H9 (cell line): ENCODE measurements around the gene PCSK6. TPM values are rescaled to one million over a fixed set of nuclear protein-coding genes. Genes with fewer than 3 reads are reported as not detected.

Experiments
- DNase-seq: peaks from one replicate; pipeline ENCODE4 v3.0.0-alpha.2; 2017
- H2AFZ ChIP-seq: one replicate; pipeline ENCODE4 v1.6.1; 2013; ENCODE audit warnings: mild to moderate bottlenecking, low read length, control low read depth, moderate library complexity
- H2AK5ac ChIP-seq: 2 replicates; pipeline ENCODE4 v1.6.1; 2013; ENCODE audit warnings: low read length, control low read depth, mixed read lengths; ENCODE audit not compliant: insufficient read length
- H2BK120ac ChIP-seq: one replicate; pipeline ENCODE4 v1.6.1; 2013; ENCODE audit warnings: low read depth, mild to moderate bottlenecking, low read length, control low read depth, inconsistent platforms; ENCODE audit not compliant: poor library complexity, severe bottlenecking
- H2BK12ac ChIP-seq: 2 replicates; pipeline ENCODE4 v1.6.1; 2013; ENCODE audit warnings: low read length, control low read depth, mixed read lengths, low read depth; ENCODE audit not compliant: insufficient read length
- H2BK15ac ChIP-seq: 2 replicates; pipeline ENCODE4 v1.6.1; 2013; ENCODE audit warnings: low read depth, low read length, control low read depth
- H2BK20ac ChIP-seq: one replicate; pipeline ENCODE4 v1.6.1; 2013; ENCODE audit warnings: low read depth, mild to moderate bottlenecking, low read length, control low read depth, inconsistent platforms; ENCODE audit not compliant: poor library complexity, severe bottlenecking
- H2BK5ac ChIP-seq: 2 replicates; pipeline ENCODE4 v1.6.1; 2013; ENCODE audit warnings: low read length, control low read depth, mixed read lengths; ENCODE audit not compliant: insufficient read length
- H3K14ac ChIP-seq: 2 replicates; pipeline ENCODE4 v1.6.1; 2013; ENCODE audit warnings: low read length, control low read depth; ENCODE audit not compliant: insufficient read depth
- H3K18ac ChIP-seq: 2 replicates; pipeline ENCODE4 v1.6.1; 2013; ENCODE audit warnings: low read depth, mild to moderate bottlenecking, mixed read lengths, low read length, control low read depth; ENCODE audit not compliant: insufficient read length
- H3K23ac ChIP-seq: 2 replicates; pipeline ENCODE4 v1.6.1; 2013; ENCODE audit warnings: low read length, control low read depth, mixed read lengths, low read depth; ENCODE audit not compliant: insufficient read length
- H3K23me2 ChIP-seq: 2 replicates; pipeline ENCODE4 v1.6.1; 2013; ENCODE audit warnings: low read depth, mild to moderate bottlenecking, mixed read lengths, low read length, control low read depth; ENCODE audit not compliant: insufficient read length, poor library complexity, severe bottlenecking
- H3K27ac ChIP-seq: 2 replicates; pipeline ENCODE4 v1.5.1; 2013; ENCODE audit warnings: low read length, control low read depth, mixed read lengths, low read depth; ENCODE audit not compliant: insufficient read length
- H3K27me3 ChIP-seq: 2 replicates; pipeline ENCODE4 v1.6.1; 2013; ENCODE audit warnings: low read length, control low read depth, inconsistent platforms; ENCODE audit not compliant: insufficient read depth
- H3K4ac ChIP-seq: 2 replicates; pipeline ENCODE4 v1.6.1; 2013; ENCODE audit warnings: low read depth, mild to moderate bottlenecking, control low read depth, inconsistent platforms, low read length, moderate library complexity
- H3K4me1 ChIP-seq: 2 replicates; pipeline ENCODE4 v1.6.1; 2013; ENCODE audit warnings: low read length, control low read depth, inconsistent platforms; ENCODE audit not compliant: insufficient read depth
- H3K4me2 ChIP-seq: 2 replicates; pipeline ENCODE4 v1.6.1; 2013; ENCODE audit warnings: low read length, control low read depth, mixed read lengths; ENCODE audit not compliant: insufficient read length, insufficient read depth
- H3K56ac ChIP-seq: 2 replicates; pipeline ENCODE4 v1.6.1; 2013; ENCODE audit warnings: low read depth, mild to moderate bottlenecking, mixed read lengths, low read length, control low read depth; ENCODE audit not compliant: insufficient read length
- H3K79me1 ChIP-seq: 2 replicates; pipeline ENCODE4 v1.6.1; 2013; ENCODE audit warnings: low read depth, mild to moderate bottlenecking, moderate library complexity, low read length, control low read depth, inconsistent platforms; ENCODE audit not compliant: insufficient read depth, poor library complexity, severe bottlenecking
- H3K79me2 ChIP-seq: 2 replicates; pipeline ENCODE4 v1.6.1; 2013; ENCODE audit warnings: low read length, control low read depth, inconsistent platforms; ENCODE audit not compliant: insufficient read depth
- H3K9ac ChIP-seq: 2 replicates; pipeline ENCODE4 v1.6.1; 2013; ENCODE audit warnings: low read length, control low read depth, mixed read lengths; ENCODE audit not compliant: insufficient read length; ENCODE audit errors: extremely low read depth
- H3K9me3 ChIP-seq: one replicate; pipeline ENCODE4 v1.6.1; 2013; ENCODE audit warnings: low read depth, low read length, inconsistent platforms; ENCODE audit not compliant: control insufficient read depth
- H3T11ph ChIP-seq: one replicate; pipeline ENCODE4 v1.6.1; 2013; ENCODE audit warnings: mild to moderate bottlenecking, low read length, control low read depth, inconsistent platforms
- H4K20me1 ChIP-seq: one replicate; pipeline ENCODE4 v1.6.1; 2013; ENCODE audit not compliant: control insufficient read depth, insufficient read length, insufficient read depth
- H4K5ac ChIP-seq: 2 replicates; pipeline ENCODE4 v1.6.1; 2013; ENCODE audit warnings: low read depth, mild to moderate bottlenecking, mixed read lengths, low read length, control low read depth; ENCODE audit not compliant: insufficient read length
- H4K8ac ChIP-seq: replicated peaks from 2 replicates; pipeline ENCODE4 v1.6.1; 2013; ENCODE audit warnings: low read length, control low read depth, mixed read lengths, low read depth; ENCODE audit not compliant: insufficient read length
- H4K91ac ChIP-seq: 2 replicates; pipeline ENCODE4 v1.6.1; 2013; ENCODE audit warnings: low read depth, mild to moderate bottlenecking, moderate library complexity, mixed read lengths, low read length, control low read depth; ENCODE audit not compliant: insufficient read length
- H3K27ac Mint-ChIP-seq, 3 experiments: 2 replicates in 2 of 3; 3 replicates in 1 of 3; pipeline ENCODE4 v1.8.0; 2020 to 2021; ENCODE audit warnings: mixed read lengths in 3 of 3, mild to moderate bottlenecking in 1 of 3, moderate library complexity in 1 of 3
- H3K27me3 Mint-ChIP-seq: 2 replicates; pipeline ENCODE4 v1.8.0; 2021; ENCODE audit warnings: low read depth, mild to moderate bottlenecking, moderate library complexity, mixed read lengths
- H3K36me3 Mint-ChIP-seq, 3 experiments: 2 replicates in 2 of 3; 3 replicates in 1 of 3; pipeline ENCODE4 v1.8.0; 2020 to 2021; ENCODE audit warnings: low read depth in 3 of 3, mixed read lengths in 3 of 3; ENCODE audit not compliant: insufficient read depth in 1 of 3
- H3K4me1 Mint-ChIP-seq, 2 experiments: 2 replicates each; pipeline ENCODE4 v1.8.0; 2020; ENCODE audit warnings: mixed read lengths in 2 of 2
- H3K4me3 Mint-ChIP-seq, 2 experiments: 2 replicates in 1 of 2; 3 replicates in 1 of 2; pipeline ENCODE4 v1.8.0; 2020 to 2021; ENCODE audit warnings: mild to moderate bottlenecking in 2 of 2, mixed read lengths in 2 of 2, moderate library complexity in 1 of 2
- H3K9me3 Mint-ChIP-seq, 2 experiments: 2 replicates in 1 of 2; 3 replicates in 1 of 2; pipeline ENCODE4 v1.8.0; 2020; ENCODE audit warnings: mild to moderate bottlenecking in 2 of 2, mixed read lengths in 2 of 2, moderate library complexity in 1 of 2
- WGBS: extraction: QIAGEN DNeasy Blood & Tissue Kit; methylation state at CpG from one replicate; pipeline ENCODE4 v1.1.7; 2013; ENCODE audit warnings: missing lambda C conversion rate, low lambda C conversion rate, mixed read lengths; ENCODE audit not compliant: insufficient read length; ENCODE audit errors: extremely low coverage; 5-methylcytosine and 5-hydroxymethylcytosine counted together
- total RNA-seq: library from RNA; stranded (reverse); gene quantifications from 2 replicates; pipeline ENCODE4 v1.2.1, GENCODE V29; 2021
- TF ChIP-seq, protein P1 (sequence below): fragments of 200-600 bp; sonication (generic); conservative IDR thresholded peaks from 3 replicates; pipeline ENCODE4 v1.8.0; 2021; ENCODE audit warnings: antibody characterized with exemption, mild to moderate bottlenecking

Gene PCSK6
- total RNA-seq, 1 experiment from 2014 or later, result 4.0 TPM

DNA sequence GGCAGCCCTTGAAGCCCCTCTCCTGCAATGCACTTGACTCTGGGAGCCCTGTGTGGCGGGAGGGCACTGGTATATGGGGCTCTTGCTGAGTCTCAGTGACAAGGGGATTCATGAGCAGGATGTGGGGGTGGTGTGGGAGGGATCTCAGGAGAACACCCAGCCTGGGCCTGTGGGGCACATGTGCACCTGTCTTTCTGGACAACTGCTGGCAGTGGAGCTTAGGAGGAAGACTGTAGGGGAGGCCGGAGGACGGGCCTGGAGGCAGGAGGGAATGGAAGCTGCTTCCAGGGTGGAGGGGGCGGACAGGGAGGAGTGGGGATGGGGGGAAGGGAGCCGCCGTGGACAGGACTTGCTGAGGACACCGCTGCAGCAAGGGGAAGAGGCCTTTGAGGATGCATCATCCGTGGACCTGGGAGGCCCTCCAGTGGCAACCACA, 183.7 kb downstream of the PCSK6 start:
- no peaks in the 10 kb centered on the region for H3K79me2 ChIP-seq
- Mint-ChIP-seq H3K36me3 (no peaks in the 10 kb centered on the region), H3K4me1 (peaks cover 0 to 4% of the 10 kb centered on the region in 2 experiments; a peak in 1 of 4 replicates), H3K4me3 (no peak overlapping the region), H3K27ac (no peak overlapping the region), H3K9me3 (no peaks in the 10 kb centered on the region), H3K27me3 (no peaks in the 10 kb centered on the region)
- DNase-seq, result no peak
- TF ChIP-seq, protein P1, sequence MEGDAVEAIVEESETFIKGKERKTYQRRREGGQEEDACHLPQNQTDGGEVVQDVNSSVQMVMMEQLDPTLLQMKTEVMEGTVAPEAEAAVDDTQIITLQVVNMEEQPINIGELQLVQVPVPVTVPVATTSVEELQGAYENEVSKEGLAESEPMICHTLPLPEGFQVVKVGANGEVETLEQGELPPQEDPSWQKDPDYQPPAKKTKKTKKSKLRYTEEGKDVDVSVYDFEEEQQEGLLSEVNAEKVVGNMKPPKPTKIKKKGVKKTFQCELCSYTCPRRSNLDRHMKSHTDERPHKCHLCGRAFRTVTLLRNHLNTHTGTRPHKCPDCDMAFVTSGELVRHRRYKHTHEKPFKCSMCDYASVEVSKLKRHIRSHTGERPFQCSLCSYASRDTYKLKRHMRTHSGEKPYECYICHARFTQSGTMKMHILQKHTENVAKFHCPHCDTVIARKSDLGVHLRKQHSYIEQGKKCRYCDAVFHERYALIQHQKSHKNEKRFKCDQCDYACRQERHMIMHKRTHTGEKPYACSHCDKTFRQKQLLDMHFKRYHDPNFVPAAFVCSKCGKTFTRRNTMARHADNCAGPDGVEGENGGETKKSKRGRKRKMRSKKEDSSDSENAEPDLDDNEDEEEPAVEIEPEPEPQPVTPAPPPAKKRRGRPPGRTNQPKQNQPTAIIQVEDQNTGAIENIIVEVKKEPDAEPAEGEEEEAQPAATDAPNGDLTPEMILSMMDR, result no peak
- H3K4me1 ChIP-seq, result no peaks in the 10 kb centered on the region
- no peak overlapping the region for H4K8ac ChIP-seq
- H4K20me1 ChIP-seq, result no peaks in the 10 kb centered on the region
- H3K56ac ChIP-seq, result no peak overlapping the region
- H3K4ac ChIP-seq, result no peak overlapping the region
- no peak overlapping the region for H3K23ac ChIP-seq
- H3T11ph ChIP-seq, result no peak overlapping the region
- no peak overlapping the region for H3K18ac ChIP-seq
- no peak overlapping the region for H2BK20ac ChIP-seq
- no peak overlapping the region for H3K14ac ChIP-seq
- H2BK15ac ChIP-seq, result no peak overlapping the region
- no peak overlapping the region for H2BK12ac ChIP-seq
- no peaks in the 10 kb centered on the region for H3K23me2 ChIP-seq
- no peak overlapping the region for H2BK120ac ChIP-seq
- no peaks in the 10 kb centered on the region for H3K9me3 ChIP-seq
- no peak overlapping the region for H3K27ac ChIP-seq
- H2BK5ac ChIP-seq, result no peak overlapping the region
- H3K4me2 ChIP-seq, result no peak overlapping the region
- no peak overlapping the region for H2AK5ac ChIP-seq
- WGBS, result no CpG with 5 or more reads among the region's 8 CpGs
- no peak overlapping the region for H3K9ac ChIP-seq
- no peak overlapping the region for H4K91ac ChIP-seq
- H4K5ac ChIP-seq, result no peak overlapping the region
- no peaks in the 10 kb centered on the region for H3K27me3 ChIP-seq
- H3K79me1 ChIP-seq, result no peaks in the 10 kb centered on the region
- H2AFZ ChIP-seq, result no peak overlapping the region
